HepG2 (cell line): ENCODE results near the gene FOSL2. TPM values are rescaled to one million over a fixed set of nuclear protein-coding genes. Genes with fewer than 3 reads are reported as not detected.

Experiments used
- ATF1 ChIP-seq: IDR thresholded peaks from 2 replicates; pipeline ENCODE4 v1.6.1; 2016; ENCODE audit warnings: mild to moderate bottlenecking, control low read depth
- CC2D1A ChIP-seq: sonication (generic); formaldehyde crosslinking; IDR thresholded peaks from 2 replicates; pipeline ENCODE4 v1.8.1; 2023; ENCODE audit warnings: mild to moderate bottlenecking, missing genetic modification reagents
- EEA1 ChIP-seq: sonication (generic); formaldehyde crosslinking; IDR thresholded peaks from 2 replicates; pipeline ENCODE4 v1.5.1; 2020; ENCODE audit warnings: mild to moderate bottlenecking, missing genetic modification reagents, borderline replicate concordance
- FIP1L1 ChIP-seq: fragments of 200-400 bp; formaldehyde crosslinking; IDR thresholded peaks from 2 replicates; pipeline ENCODE4 v1.6.1; 2018; ENCODE audit warnings: low read depth, mild to moderate bottlenecking, low read length, moderate library complexity, borderline replicate concordance; ENCODE audit not compliant: insufficient read depth
- FOSL1 ChIP-seq: sonication (generic); formaldehyde crosslinking; IDR thresholded peaks from 2 replicates; pipeline ENCODE4 v1.9.0; 2021; ENCODE audit warnings: missing genetic modification reagents, borderline replicate concordance
- GPN1 ChIP-seq: sonication (generic); formaldehyde crosslinking; IDR thresholded peaks from 2 replicates; pipeline ENCODE4 v1.5.1; 2020; ENCODE audit warnings: missing genetic modification reagents, borderline replicate concordance
- JDP2 ChIP-seq: sonication (generic); formaldehyde crosslinking; IDR thresholded peaks from 2 replicates; pipeline ENCODE4 v1.8.1; 2022; ENCODE audit warnings: missing genetic modification reagents, borderline replicate concordance
- NFRKB ChIP-seq: fragments of 450-650 bp; IDR thresholded peaks from 2 replicates; pipeline ENCODE4 v1.6.1; 2017
- NFYB ChIP-seq: sonication (generic); formaldehyde crosslinking; IDR thresholded peaks from 2 replicates; pipeline ENCODE4 v1.4.0; 2020; ENCODE audit warnings: missing genetic modification reagents
- NONO ChIP-seq, 2 experiments: fragments of 450-650 bp in 1 of 2; sonication (generic) in 1 of 2; formaldehyde crosslinking in 1 of 2; IDR thresholded peaks in 1 of 2; conservative IDR thresholded peaks in 1 of 2; 2 replicates each; pipeline versions ENCODE4 v1.6.1 to v1.8.0; 2017 to 2022; ENCODE audit warnings: mild to moderate bottlenecking in 1 of 2, missing genetic modification reagents in 1 of 2, moderate library complexity in 1 of 2
- NRL ChIP-seq: sonication (generic); formaldehyde crosslinking; IDR thresholded peaks from 2 replicates; pipeline ENCODE4 v1.5.0; 2020; ENCODE audit warnings: missing genetic modification reagents, mild to moderate bottlenecking, moderate library complexity, borderline replicate concordance
- PAX8 ChIP-seq: sonication (generic); formaldehyde crosslinking; IDR thresholded peaks from 2 replicates; pipeline ENCODE4 v1.8.0; 2022; ENCODE audit warnings: mild to moderate bottlenecking, missing genetic modification reagents, borderline replicate concordance
- PLSCR1 ChIP-seq: sonication (generic); formaldehyde crosslinking; IDR thresholded peaks from 2 replicates; pipeline ENCODE4 v1.5.0; 2020; ENCODE audit warnings: missing genetic modification reagents, mild to moderate bottlenecking, borderline replicate concordance
- REPIN1 ChIP-seq: sonication (generic); formaldehyde crosslinking; IDR thresholded peaks from 2 replicates; pipeline ENCODE4 v1.8.0; 2022; ENCODE audit warnings: missing genetic modification reagents, low read depth, mild to moderate bottlenecking, borderline replicate concordance
- RFX3 ChIP-seq: IDR thresholded peaks from 2 replicates; pipeline ENCODE4 v1.6.1; 2016; ENCODE audit warnings: missing biosample characterization, missing genetic modification reagents
- TBP ChIP-seq: sonication (generic); formaldehyde crosslinking; IDR thresholded peaks from 2 replicates; pipeline ENCODE4 v1.5.0; 2020; ENCODE audit warnings: missing genetic modification reagents
- TCF7 ChIP-seq: sonication (generic); IDR thresholded peaks from 2 replicates; pipeline ENCODE4 v1.6.1; 2016; ENCODE audit warnings: antibody characterized with exemption, low read depth
- ZNF235 ChIP-seq: sonication (generic); formaldehyde crosslinking; IDR thresholded peaks from 2 replicates; pipeline ENCODE4 v1.8.1; 2023; ENCODE audit warnings: mild to moderate bottlenecking, missing genetic modification reagents, borderline replicate concordance
- ZNF256 ChIP-seq: sonication (generic); formaldehyde crosslinking; conservative IDR thresholded peaks from 2 replicates; pipeline ENCODE4 v1.4.0; 2020; ENCODE audit warnings: missing genetic modification reagents
- ZNF652 ChIP-seq: IDR thresholded peaks from 2 replicates; pipeline ENCODE4 v1.6.1; 2016; ENCODE audit warnings: low read depth, borderline replicate concordance
- polyA plus RNA-seq, 8 experiments: library from polyadenylated mRNA; depleted of rRNA in 3 of 8; stranded (reverse) in 7 of 8; unstranded in 1 of 8; fragments of >200 nt; fragmentation: Illumina TruSeq in 4 of 8; extraction: Trizol in 4 of 8; gene quantifications; 2 replicates each; pipeline versions ENCODE4 v1.2.1 to v1.2.3, GENCODE V29; 2011 to 2016; ENCODE audit warnings: low read depth in 4 of 8, missing spikeins in 1 of 8, mixed read lengths in 1 of 8; ENCODE audit not compliant: insufficient read depth in 1 of 8
- total RNA-seq, 5 experiments: library from RNA; depleted of rRNA; stranded (reverse); fragments of >200 nt; fragmentation: Illumina TruSeq; extraction: Trizol; gene quantifications; 2 replicates each; pipeline ENCODE4 v1.2.3, GENCODE V29; 2016; ENCODE audit warnings: low read depth in 1 of 5
- TF ChIP-seq, protein P1 (sequence below): sonication (generic); formaldehyde crosslinking; IDR thresholded peaks from 2 replicates; pipeline ENCODE4 v1.5.1; 2020; ENCODE audit warnings: missing genetic modification reagents, mild to moderate bottlenecking, borderline replicate concordance
- TF ChIP-seq, protein P2 (sequence below): sonication (generic); formaldehyde crosslinking; IDR thresholded peaks from 2 replicates; pipeline ENCODE4 v1.4.0; 2020; ENCODE audit warnings: low read depth, missing genetic modification reagents
- TF ChIP-seq, protein P3 (sequence below): sonication (generic); formaldehyde crosslinking; conservative IDR thresholded peaks from 2 replicates; pipeline ENCODE4 v1.8.1; 2023; ENCODE audit warnings: missing genetic modification reagents

Gene FOSL2
- total and polyA plus RNA-seq, 2 of the 13 experiments (the other 11 are each of a cell fraction or from before 2014, with no cell fraction given), result 3.4 to 18.1 TPM

DNA sequence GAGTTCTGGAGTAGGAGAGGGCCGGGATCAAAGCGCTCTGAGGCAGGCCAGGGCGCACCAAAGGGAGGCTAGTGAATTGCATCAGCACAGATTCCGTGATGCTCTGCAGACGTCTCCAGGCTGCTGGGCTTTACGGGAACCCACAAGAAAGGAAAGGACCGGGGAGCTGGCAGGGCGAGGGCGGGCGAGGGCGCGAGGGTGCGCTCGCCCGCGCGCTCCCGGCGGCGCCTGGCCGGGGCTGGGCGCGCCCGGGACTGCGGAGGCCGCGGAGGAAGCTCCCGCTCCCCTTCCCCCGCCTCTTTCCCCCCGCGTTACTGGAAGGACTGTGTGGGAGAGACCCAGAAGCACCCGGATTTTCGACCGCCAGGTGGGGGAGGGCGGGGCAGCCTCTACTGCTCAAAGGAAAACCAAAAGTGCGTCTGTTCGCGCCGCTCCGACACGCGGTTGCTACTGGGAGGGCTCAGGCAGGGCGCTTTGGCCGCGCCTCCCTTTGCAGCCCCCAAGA, 2.4 kb upstream of the FOSL2 start (continued):
- TF ChIP-seq, protein P1, sequence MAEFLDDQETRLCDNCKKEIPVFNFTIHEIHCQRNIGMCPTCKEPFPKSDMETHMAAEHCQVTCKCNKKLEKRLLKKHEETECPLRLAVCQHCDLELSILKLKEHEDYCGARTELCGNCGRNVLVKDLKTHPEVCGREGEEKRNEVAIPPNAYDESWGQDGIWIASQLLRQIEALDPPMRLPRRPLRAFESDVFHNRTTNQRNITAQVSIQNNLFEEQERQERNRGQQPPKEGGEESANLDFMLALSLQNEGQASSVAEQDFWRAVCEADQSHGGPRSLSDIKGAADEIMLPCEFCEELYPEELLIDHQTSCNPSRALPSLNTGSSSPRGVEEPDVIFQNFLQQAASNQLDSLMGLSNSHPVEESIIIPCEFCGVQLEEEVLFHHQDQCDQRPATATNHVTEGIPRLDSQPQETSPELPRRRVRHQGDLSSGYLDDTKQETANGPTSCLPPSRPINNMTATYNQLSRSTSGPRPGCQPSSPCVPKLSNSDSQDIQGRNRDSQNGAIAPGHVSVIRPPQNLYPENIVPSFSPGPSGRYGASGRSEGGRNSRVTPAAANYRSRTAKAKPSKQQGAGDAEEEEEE (CRISPR knock-in tag), result 0 out of 2 replicates have a peak, but pooled peaks have one; percentile 11
- TF ChIP-seq ZNF235 (CRISPR knock-in tag) (peak; percentile 84; the same call in 1 of the 2 replicates), PLSCR1 (CRISPR knock-in tag) (no peak), FIP1L1 (no peak), ZNF652 (CRISPR knock-in tag) (no peak), EEA1 (CRISPR knock-in tag) (no peak), TBP (CRISPR knock-in tag) (no peak), NRL (CRISPR knock-in tag) (0 out of 2 replicates have a peak, but pooled peaks have one; percentile 78), NONO (IDR thresholded peaks at IDR 0.05) (no peak), NONO (CRISPR knock-in tag; conservative IDR thresholded peaks at IDR 0.05) (peak; percentile 52; the same call in 1 of the 2 replicates), RFX3 (CRISPR knock-in tag) (no peak), JDP2 (CRISPR knock-in tag) (no peak; the same call in 1 of the 2 replicates), REPIN1 (CRISPR knock-in tag) (no peak), ATF1 (CRISPR knock-in tag) (no peak), NFRKB (no peak), TCF7 (peak; percentile 17; the same call in 1 of the 2 replicates), PAX8 (no peak), ZNF256 (CRISPR knock-in tag) (no peak), GPN1 (CRISPR knock-in tag) (no peak), NFYB (CRISPR knock-in tag) (no peak), FOSL1 (CRISPR knock-in tag) (no peak), CC2D1A (CRISPR knock-in tag) (no peak)
- TF ChIP-seq, protein P2, sequence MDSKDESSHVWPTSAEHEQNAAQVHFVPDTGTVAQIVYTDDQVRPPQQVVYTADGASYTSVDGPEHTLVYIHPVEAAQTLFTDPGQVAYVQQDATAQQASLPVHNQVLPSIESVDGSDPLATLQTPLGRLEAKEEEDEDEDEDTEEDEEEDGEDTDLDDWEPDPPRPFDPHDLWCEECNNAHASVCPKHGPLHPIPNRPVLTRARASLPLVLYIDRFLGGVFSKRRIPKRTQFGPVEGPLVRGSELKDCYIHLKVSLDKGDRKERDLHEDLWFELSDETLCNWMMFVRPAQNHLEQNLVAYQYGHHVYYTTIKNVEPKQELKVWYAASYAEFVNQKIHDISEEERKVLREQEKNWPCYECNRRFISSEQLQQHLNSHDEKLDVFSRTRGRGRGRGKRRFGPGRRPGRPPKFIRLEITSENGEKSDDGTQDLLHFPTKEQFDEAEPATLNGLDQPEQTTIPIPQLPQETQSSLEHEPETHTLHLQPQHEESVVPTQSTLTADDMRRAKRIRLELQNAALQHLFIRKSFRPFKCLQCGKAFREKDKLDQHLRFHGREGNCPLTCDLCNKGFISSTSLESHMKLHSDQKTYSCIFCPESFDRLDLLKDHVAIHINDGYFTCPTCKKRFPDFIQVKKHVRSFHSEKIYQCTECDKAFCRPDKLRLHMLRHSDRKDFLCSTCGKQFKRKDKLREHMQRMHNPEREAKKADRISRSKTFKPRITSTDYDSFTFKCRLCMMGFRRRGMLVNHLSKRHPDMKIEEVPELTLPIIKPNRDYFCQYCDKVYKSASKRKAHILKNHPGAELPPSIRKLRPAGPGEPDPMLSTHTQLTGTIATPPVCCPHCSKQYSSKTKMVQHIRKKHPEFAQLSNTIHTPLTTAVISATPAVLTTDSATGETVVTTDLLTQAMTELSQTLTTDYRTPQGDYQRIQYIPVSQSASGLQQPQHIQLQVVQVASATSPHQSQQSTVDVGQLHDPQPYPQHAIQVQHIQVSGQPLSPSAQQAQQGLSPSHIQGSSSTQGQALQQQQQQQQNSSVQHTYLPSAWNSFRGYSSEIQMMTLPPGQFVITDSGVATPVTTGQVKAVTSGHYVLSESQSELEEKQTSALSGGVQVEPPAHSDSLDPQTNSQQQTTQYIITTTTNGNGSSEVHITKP, result peak; percentile 6; the same call in 1 of the 2 replicates
- TF ChIP-seq, protein P3, sequence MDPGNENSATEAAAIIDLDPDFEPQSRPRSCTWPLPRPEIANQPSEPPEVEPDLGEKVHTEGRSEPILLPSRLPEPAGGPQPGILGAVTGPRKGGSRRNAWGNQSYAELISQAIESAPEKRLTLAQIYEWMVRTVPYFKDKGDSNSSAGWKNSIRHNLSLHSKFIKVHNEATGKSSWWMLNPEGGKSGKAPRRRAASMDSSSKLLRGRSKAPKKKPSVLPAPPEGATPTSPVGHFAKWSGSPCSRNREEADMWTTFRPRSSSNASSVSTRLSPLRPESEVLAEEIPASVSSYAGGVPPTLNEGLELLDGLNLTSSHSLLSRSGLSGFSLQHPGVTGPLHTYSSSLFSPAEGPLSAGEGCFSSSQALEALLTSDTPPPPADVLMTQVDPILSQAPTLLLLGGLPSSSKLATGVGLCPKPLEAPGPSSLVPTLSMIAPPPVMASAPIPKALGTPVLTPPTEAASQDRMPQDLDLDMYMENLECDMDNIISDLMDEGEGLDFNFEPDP, result no peak
